HuH-7.5 (cell line): Measurements from ENCODE around the gene SCLY.

ENCODE experiments used
- DNase-seq: peaks from one replicate; pipeline ENCODE4 v3.0.0; 2011; ENCODE audit warnings: low spot score

SCLY gene

GRCh38 chr2:238097988-238098871 lies 37.4 kb downstream of the SCLY start:
- peak; percentile 84 for DNase-seq

DNA sequence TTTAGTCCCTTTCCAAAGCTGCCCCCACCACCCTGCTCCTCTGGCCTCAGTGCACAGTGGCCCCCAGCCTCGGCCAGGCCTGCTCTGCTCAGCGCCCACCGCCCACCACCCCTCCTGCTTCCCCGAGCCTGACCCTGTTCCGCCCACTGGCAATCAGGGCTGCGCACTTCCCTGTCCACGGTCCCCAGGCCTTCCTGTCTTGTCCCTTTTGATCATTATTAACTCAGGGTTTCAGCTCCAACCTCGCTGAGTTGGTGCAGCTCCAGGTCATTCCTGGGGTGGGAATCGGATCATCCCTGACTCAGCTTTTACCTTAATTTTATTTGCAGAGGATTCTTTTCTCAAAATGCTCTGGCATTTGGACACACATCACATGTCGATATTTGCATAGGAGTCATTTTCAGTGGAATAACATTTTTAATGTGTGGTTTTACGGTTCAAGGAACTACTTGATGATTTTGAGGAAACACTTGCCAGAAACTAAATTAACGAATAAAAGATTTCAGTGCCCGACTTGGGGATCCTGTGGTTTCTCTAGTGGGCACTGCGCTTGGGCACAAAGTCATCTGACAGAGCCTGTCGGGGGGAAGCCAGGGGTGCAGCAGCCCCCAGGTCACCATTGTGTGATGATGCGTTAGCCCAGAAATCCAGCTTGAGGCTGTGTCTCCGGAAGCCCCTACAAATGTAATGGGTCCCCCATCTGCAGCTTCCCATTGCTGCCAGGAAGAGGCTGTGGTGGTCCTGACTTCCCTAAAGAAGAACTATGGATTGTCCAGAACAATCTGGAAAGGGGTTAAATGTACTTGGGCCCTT lies 38.3 kb downstream of the SCLY start:
- no peak for DNase-seq

DNA sequence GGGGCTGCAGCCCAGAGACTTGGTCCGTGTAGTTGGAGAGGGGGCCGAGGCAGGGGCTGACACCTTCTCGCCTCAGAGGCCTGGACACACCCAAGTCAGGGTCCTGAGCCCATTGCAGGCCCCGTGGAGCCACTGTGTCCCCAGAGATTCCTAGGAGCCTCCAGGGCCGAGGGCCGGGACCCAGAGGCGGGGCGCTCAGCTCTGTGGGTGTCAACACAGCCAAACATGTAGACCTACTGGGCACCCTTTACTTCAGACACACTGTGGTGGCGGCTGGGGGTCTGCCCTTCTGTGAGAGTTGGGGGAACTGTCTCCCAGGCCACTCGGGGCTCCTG lies 38.9 kb downstream of the SCLY start:
- no peak for DNase-seq

DNA sequence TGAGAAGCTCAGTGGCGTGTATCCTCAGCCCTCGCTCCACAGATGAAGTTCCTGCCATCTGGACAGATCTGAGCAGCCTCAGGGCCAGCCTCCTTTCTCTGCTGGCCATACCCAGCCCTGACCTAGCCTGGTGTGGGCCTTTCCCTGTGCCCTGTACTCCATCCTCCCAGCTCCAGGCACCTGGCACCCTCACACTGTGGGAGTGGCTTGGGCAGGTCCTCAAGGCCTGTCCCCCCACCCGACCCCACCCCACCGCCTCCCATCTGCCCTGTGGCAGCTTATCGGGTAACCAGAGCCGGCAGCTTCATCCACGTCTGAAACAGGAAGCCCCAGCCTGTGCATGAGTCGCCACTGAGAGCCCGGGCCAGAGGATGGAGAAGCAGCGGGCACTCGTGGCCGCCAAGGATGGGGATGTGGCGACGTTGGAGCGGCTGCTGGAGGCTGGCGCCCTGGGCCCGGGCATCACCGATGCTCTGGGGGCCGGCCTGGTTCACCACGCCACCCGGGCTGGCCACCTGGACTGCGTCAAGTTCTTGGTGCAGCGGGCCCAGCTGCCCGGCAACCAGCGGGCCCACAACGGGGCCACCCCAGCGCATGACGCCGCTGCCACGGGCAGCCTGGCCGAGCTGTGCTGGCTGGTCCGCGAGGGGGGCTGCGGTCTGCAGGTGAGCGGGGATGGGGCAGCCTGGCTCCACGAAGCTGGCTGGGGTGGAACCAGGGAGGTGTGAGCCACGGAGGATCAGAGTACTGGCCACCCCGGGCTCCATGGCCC lies 39.4 kb downstream of the SCLY start, which contains the start of gene ESPNL:
TSS of gene ESPNL (plus strand) at position 292 of the 772 bp plus-strand sequence. CDS start at position 372, 80 bp downstream.
- DNase-seq: no peak

- no peak for DNase-seq
Measured at GRCh38 chr2:238100821-238101771, 40.3 kb downstream of the SCLY start.

DNA sequence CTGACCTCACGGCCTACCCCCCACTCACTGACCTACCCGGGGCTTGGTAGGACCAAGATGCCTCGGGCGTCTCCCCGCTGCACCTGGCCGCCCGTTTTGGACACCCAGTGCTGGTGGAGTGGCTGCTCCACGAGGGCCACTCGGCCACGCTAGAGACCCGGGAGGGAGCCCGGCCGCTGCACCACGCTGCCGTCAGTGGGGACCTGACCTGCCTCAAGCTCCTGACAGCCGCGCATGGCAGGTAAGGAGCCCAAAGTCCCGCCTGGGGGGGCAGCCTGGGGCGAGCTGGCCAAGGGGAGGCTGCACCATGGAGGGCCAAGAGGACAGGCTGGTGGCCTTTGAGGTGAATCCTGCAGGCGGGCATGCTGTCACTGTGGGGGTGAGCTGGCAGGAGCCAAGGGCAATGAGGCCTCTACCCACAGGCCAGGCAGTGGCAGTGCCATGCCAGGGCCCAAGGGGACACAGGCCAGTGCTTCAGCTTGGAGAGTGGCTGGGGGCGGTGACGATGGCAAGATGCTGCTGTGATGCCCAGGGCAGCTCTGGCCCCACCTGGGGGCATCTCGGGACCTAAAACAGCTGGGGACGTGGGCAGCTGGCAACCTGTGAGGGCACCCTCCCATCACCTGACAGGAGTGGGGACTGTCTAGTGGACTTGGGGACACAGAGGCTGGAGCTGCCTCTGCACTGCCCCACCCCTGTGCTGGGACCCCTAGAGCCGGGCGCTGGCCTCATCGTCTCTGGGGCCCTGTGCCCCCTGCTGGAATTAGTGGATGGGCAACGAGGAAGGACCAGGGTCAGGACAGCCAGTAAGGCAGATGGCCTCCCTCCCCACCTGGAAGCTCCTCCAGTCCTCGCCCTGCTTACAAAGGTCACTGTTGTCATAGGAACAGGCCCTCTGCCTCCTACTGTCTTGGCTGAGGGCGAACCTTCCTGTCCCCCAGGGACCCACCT lies 41.4 kb downstream of the SCLY start:
- DNase-seq: no peak

GRCh38 chr2:238102865-238103264 lies 42.1 kb downstream of the SCLY start:
- DNase-seq: no peak

DNA sequence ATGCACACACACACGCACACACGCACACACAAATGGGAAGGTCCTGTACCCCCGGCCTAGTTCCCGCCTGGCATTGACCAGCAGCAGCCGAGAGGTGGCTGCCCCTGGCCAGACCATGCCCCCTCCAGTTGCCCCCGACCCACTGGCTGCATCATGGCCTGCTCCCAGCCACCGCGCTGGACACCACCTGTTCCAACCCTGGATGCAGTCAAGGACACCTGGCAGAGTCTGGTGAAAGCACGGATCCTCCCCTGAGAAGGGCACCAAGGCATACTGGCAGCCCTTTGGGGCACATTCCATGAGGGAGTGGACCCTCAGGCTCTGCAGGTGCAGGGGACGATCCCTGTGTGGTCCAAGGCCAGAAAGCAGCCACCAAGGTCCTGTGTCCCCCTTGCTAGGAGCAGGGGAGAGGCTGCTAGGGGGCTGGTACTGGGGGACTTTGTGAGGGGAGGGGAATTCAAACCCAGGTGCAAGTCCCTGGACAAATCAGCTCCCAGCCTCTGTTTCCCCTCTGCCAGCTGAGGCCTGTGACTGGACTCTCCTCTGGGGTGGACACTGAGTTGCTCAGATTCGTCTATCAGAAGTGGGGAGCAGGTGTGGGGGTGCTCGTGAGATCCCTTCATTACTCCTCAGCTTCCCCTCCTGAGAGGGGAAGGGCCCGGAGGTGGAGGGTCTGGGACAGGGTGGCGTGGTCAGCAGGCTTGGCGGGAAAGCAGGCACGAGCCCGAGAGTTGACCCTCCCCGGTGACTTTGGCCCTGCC lies 42.8 kb downstream of the SCLY start:
- no peak for DNase-seq

GRCh38 chr2:238104226-238104690 lies 43.5 kb downstream of the SCLY start:
- DNase-seq: no peak

- no peak for DNase-seq
Measured at GRCh38 chr2:238104691-238105371, 44.0 kb downstream of the SCLY start.

- DNase-seq: no peak
Measured at GRCh38 chr2:238105506-238106338, 44.9 kb downstream of the SCLY start.

- DNase-seq: no peak
Measured at GRCh38 chr2:238106339-238106697, 45.5 kb downstream of the SCLY start.

DNA sequence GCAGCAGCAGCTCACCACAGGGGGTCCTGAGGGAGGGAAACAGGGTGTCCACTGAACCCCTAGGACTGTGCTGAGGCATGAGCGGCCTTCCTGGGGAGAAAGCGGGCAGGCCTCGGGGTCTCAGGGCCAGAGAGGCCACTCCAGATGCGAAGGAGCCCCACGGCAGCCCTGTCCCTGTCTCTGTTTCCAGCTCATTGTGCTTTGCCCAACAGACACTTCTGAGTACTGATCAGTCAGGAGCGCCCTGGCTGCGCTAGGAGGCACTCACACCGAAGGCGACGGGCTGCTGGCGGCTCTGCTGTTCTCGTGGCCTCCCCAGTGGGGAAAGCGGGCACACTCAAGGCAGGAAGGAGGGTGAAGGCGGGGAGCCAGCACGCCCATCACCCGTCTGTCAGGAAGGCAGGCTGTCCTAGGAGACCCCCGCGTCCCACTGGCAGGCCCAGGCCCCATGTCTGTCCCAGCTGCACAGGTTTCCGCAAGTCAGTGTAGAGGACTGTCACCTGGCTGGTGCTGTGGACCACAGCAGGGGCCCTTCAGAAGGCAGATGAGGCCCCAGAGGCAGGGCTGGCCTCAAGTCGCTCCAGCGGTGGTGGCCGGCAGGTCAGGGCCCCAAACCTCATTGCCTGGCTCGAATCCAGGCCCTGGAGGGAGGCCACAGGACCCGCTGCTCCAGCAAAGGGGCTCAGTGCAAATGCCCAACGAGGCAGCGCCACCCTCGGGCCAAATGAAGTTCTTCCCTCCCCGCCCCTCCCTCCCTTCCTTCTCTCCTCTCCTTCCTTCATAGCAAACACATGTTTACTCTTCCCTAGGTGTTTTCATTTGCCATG lies 46.1 kb downstream of the SCLY start:
- DNase-seq: peak; percentile 80

GRCh38 chr2:238107525-238108422 lies 47.0 kb downstream of the SCLY start:
- no peak for DNase-seq

DNA sequence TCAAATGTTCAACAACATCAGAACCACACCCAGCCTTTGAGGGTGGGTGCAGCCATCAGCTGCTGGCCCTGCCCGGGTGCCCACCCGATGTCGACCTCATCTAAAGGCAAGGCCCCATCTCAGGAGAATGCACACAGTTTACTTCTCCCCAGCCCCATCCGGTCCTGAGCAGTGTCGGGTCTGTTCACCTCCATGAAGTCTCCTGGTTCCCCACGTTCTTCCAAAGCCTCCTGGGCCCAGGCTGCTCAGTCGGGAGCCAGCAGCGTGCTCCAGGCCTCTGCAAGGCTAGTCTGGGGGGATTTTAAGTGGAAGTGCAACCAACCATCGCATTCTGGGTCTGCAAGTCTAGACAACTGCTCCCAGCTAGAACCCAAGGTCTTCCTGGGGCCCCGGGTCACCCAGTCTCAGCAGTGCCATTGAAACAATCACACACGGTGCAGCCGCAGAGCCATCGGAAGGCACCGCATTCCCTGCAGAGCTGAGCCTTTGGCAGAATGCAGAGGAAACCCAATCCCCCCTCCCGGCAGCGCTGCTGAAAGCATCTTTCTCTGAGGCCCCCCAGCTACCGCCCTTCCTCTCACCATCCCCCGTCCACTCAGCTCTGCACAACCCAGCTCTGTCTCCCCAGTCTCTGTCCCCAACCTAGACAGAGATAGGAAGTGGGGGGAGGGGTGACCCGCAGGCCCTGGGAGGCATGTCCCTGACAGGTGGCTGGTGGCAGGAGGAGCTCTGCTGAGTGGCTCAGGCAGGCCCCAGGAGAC lies 47.8 kb downstream of the SCLY start:
- no peak for DNase-seq
